ENCODE measurements around the gene PEDS1.

DNA sequence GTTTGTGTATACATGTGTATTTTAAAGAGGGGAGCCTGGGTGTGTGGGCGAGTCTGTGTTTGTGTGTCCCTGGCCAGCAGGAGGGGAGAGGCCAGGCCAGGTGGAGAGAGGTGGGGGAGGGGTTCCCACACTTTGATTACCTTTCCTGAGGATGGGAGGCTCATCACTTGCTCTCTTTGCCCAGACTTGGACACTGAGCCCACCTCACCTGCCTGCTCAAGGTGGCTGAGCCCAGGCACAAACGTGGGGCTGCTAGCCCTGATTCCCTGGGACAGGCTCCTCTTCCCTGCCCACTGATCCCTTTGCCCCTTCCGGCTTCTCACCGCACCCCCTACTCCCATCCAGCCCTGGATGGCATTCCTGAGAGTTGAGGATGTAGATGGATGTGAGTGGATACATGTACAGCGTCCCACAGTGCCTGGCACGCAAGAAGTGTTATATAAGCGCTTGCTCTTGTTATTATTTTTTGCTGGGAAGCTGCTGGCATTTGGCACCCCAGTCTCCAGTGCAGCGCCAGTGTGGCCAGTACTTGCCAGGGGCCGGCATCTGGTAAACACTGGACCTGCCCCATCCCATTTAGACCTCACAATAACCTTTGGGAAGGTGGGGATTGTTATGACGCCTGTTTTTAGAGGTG, 39.8 kb upstream of the PEDS1 start:
- TF ChIP-seq ZNF621 (tag by site-specific recombination; IDR thresholded peaks at IDR 0.05) = no peak
- TF ChIP-seq ZFP37 (tag by site-specific recombination; IDR thresholded peaks at IDR 0.05) = no peak
- TF ChIP-seq, protein P1, sequence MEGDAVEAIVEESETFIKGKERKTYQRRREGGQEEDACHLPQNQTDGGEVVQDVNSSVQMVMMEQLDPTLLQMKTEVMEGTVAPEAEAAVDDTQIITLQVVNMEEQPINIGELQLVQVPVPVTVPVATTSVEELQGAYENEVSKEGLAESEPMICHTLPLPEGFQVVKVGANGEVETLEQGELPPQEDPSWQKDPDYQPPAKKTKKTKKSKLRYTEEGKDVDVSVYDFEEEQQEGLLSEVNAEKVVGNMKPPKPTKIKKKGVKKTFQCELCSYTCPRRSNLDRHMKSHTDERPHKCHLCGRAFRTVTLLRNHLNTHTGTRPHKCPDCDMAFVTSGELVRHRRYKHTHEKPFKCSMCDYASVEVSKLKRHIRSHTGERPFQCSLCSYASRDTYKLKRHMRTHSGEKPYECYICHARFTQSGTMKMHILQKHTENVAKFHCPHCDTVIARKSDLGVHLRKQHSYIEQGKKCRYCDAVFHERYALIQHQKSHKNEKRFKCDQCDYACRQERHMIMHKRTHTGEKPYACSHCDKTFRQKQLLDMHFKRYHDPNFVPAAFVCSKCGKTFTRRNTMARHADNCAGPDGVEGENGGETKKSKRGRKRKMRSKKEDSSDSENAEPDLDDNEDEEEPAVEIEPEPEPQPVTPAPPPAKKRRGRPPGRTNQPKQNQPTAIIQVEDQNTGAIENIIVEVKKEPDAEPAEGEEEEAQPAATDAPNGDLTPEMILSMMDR (tag by site-specific recombination; IDR thresholded peaks at IDR 0.05) = no peak
- TF ChIP-seq ZNF777 (tag by site-specific recombination; IDR thresholded peaks at IDR 0.05; ENCODE audit: borderline replicate concordance) = no peak
- no peak for TF ChIP-seq SP7 (tag by site-specific recombination; IDR thresholded peaks at IDR 0.05)
- TF ChIP-seq ZNF473 (tag by site-specific recombination; IDR thresholded peaks at IDR 0.05) = no peak
- TF ChIP-seq ZNF24 (tag by site-specific recombination; IDR thresholded peaks at IDR 0.05) = no peak
- TF ChIP-seq ZNF776 (tag by site-specific recombination; IDR thresholded peaks at IDR 0.05; ENCODE audit: borderline replicate concordance) = no peak
- TF ChIP-seq, protein P2, sequence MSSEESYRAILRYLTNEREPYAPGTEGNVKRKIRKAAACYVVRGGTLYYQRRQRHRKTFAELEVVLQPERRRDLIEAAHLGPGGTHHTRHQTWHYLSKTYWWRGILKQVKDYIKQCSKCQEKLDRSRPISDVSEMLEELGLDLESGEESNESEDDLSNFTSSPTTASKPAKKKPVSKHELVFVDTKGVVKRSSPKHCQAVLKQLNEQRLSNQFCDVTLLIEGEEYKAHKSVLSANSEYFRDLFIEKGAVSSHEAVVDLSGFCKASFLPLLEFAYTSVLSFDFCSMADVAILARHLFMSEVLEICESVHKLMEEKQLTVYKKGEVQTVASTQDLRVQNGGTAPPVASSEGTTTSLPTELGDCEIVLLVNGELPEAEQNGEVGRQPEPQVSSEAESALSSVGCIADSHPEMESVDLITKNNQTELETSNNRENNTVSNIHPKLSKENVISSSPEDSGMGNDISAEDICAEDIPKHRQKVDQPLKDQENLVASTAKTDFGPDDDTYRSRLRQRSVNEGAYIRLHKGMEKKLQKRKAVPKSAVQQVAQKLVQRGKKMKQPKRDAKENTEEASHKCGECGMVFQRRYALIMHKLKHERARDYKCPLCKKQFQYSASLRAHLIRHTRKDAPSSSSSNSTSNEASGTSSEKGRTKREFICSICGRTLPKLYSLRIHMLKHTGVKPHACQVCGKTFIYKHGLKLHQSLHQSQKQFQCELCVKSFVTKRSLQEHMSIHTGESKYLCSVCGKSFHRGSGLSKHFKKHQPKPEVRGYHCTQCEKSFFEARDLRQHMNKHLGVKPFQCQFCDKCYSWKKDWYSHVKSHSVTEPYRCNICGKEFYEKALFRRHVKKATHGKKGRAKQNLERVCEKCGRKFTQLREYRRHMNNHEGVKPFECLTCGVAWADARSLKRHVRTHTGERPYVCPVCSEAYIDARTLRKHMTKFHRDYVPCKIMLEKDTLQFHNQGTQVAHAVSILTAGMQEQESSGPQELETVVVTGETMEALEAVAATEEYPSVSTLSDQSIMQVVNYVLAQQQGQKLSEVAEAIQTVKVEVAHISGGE (tag by site-specific recombination; conservative IDR thresholded peaks at IDR 0.05; ENCODE audit: low read depth) = no peak
- TF ChIP-seq GLI2 (tag by site-specific recombination; IDR thresholded peaks at IDR 0.05; ENCODE audit: borderline replicate concordance, low read depth) = no peak
- TF ChIP-seq, protein P3, sequence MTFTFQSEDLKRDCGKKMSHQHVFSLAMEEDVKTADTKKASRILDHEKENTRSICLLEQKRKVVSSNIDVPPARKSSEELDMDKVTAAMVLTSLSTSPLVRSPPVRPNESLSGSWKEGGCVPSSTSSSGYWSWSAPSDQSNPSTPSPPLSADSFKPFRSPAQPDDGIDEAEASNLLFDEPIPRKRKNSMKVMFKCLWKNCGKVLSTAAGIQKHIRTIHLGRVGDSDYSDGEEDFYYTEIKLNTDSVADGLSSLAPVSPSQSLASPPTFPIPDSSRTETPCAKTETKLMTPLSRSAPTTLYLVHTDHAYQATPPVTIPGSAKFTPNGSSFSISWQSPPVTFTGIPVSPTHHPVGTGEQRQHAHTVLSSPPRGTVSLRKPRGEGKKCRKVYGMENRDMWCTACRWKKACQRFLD (tag by site-specific recombination; IDR thresholded peaks at IDR 0.05) = no peak
- TF ChIP-seq, protein P4, sequence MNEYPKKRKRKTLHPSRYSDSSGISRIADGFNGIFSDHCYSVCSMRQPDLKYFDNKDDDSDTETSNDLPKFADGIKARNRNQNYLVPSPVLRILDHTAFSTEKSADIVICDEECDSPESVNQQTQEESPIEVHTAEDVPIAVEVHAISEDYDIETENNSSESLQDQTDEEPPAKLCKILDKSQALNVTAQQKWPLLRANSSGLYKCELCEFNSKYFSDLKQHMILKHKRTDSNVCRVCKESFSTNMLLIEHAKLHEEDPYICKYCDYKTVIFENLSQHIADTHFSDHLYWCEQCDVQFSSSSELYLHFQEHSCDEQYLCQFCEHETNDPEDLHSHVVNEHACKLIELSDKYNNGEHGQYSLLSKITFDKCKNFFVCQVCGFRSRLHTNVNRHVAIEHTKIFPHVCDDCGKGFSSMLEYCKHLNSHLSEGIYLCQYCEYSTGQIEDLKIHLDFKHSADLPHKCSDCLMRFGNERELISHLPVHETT (tag by site-specific recombination; IDR thresholded peaks at IDR 0.05) = no peak
